Liver (tissue), 9 donors: ENCODE measurements around the gene PSMD5. TPM values are rescaled to one million over a fixed set of nuclear protein-coding genes. Genes with fewer than 3 reads are reported as not detected.

Experiments used
- DNase-seq: peaks from one replicate; pipeline ENCODE4 v3.0.0-alpha.2; 2017; ENCODE audit warnings: low spot score
- H3K27ac ChIP-seq, 2 donors: one replicate each; pipeline ENCODE4 v1.7.0; 2013; ENCODE audit warnings: inconsistent platforms in 2 of 2, low read length in 2 of 2, control low read depth in 1 of 2, low read depth in 1 of 2, mild to moderate bottlenecking in 1 of 2
- H3K27me3 ChIP-seq, 4 donors: one replicate each; pipeline versions ENCODE4 v1.6.1 to v1.7.0; 2013; ENCODE audit warnings: low read length in 3 of 4, inconsistent platforms in 1 of 4, mild to moderate bottlenecking in 1 of 4, moderate library complexity in 1 of 4; ENCODE audit not compliant: control insufficient read depth in 4 of 4, insufficient read depth in 4 of 4
- H3K36me3 ChIP-seq, 4 donors: one replicate each; pipeline versions ENCODE4 v1.6.1 to v1.7.0; 2013; ENCODE audit warnings: low read length in 3 of 4, mild to moderate bottlenecking in 3 of 4, low read depth in 1 of 4, moderate library complexity in 1 of 4; ENCODE audit not compliant: control insufficient read depth in 4 of 4, insufficient read depth in 3 of 4
- H3K4me1 ChIP-seq, 4 donors: one replicate each; pipeline versions ENCODE4 v1.6.1 to v1.7.0; 2013; ENCODE audit warnings: low read length in 3 of 4, mild to moderate bottlenecking in 3 of 4, moderate library complexity in 1 of 4; ENCODE audit not compliant: control insufficient read depth in 4 of 4, insufficient read depth in 4 of 4
- H3K4me3 ChIP-seq, 3 donors: one replicate each; pipeline versions ENCODE4 v1.6.1 to v1.7.0; 2013; ENCODE audit warnings: low read length in 3 of 3, control low read depth in 1 of 3, low read depth in 1 of 3, mild to moderate bottlenecking in 1 of 3
- H3K9ac ChIP-seq, 2 donors: one replicate each; pipeline ENCODE4 v1.7.0; 2013; ENCODE audit warnings: low read length in 2 of 2, mild to moderate bottlenecking in 2 of 2, moderate library complexity in 2 of 2, control low read depth in 1 of 2, low read depth in 1 of 2
- H3K9me3 ChIP-seq, 4 donors: one replicate each; pipeline versions ENCODE4 v1.6.1 to v1.7.0; 2013; ENCODE audit warnings: low read length in 3 of 4; ENCODE audit not compliant: control insufficient read depth in 4 of 4
- EGR1 ChIP-seq, 2 donors: IDR thresholded peaks; 2 replicates each; pipeline ENCODE4 v1.6.1; 2016 to 2018; ENCODE audit warnings: antibody characterized with exemption in 2 of 2, low read depth in 2 of 2
- FOXA1 ChIP-seq: IDR thresholded peaks from 2 replicates; pipeline ENCODE4 v1.6.1; 2016; ENCODE audit warnings: antibody characterized with exemption
- FOXA2 ChIP-seq: IDR thresholded peaks from 2 replicates; pipeline ENCODE4 v1.6.1; 2016; ENCODE audit warnings: antibody characterized with exemption
- GABPA ChIP-seq, 2 donors: IDR thresholded peaks in 1 of 2; conservative IDR thresholded peaks in 1 of 2; 2 replicates each; pipeline ENCODE4 v1.6.1; 2016; ENCODE audit warnings: antibody characterized with exemption in 2 of 2, mild to moderate bottlenecking in 1 of 2, moderate library complexity in 1 of 2
- HNF4A ChIP-seq, 2 donors: conservative IDR thresholded peaks; 2 replicates each; pipeline ENCODE4 v1.6.1; 2016; ENCODE audit warnings: antibody characterized with exemption in 2 of 2, mild to moderate bottlenecking in 2 of 2
- HNF4G ChIP-seq: IDR thresholded peaks from 2 replicates; pipeline ENCODE4 v1.6.1; 2016; ENCODE audit warnings: antibody characterized with exemption
- JUND ChIP-seq, 2 donors: IDR thresholded peaks; 2 replicates each; pipeline ENCODE4 v1.6.1; 2016; ENCODE audit warnings: antibody characterized with exemption in 2 of 2
- NR2F2 ChIP-seq: IDR thresholded peaks from 2 replicates; pipeline ENCODE4 v1.6.1; 2016; ENCODE audit warnings: antibody characterized with exemption
- RAD21 ChIP-seq, 2 donors: IDR thresholded peaks; 2 replicates each; pipeline ENCODE4 v1.6.1; 2016; ENCODE audit warnings: antibody characterized with exemption in 2 of 2, mild to moderate bottlenecking in 2 of 2
- RXRA ChIP-seq, 2 donors: IDR thresholded peaks; 2 replicates each; pipeline ENCODE4 v1.6.1; 2017 to 2018; ENCODE audit warnings: antibody characterized with exemption in 2 of 2, mild to moderate bottlenecking in 1 of 2
- SP1 ChIP-seq: IDR thresholded peaks from 2 replicates; pipeline ENCODE4 v1.6.1; 2018; ENCODE audit warnings: antibody characterized with exemption, mild to moderate bottlenecking
- TAF1 ChIP-seq: conservative IDR thresholded peaks from 2 replicates; pipeline ENCODE4 v1.6.1; 2016; ENCODE audit warnings: antibody characterized with exemption, mild to moderate bottlenecking
- YY1 ChIP-seq: IDR thresholded peaks from 2 replicates; pipeline ENCODE4 v1.6.1; 2016; ENCODE audit warnings: antibody characterized with exemption, mild to moderate bottlenecking
- WGBS: extraction: QIAGEN DNeasy Blood & Tissue Kit; methylation state at CpG from one replicate; pipeline ENCODE4 v1.1.7; 2013; 5-methylcytosine and 5-hydroxymethylcytosine counted together
- polyA plus RNA-seq, 2 donors: library from polyadenylated mRNA; stranded (reverse) in 1 of 2; unstranded in 1 of 2; fragments of 200-250 nt in 1 of 2; fragments of >200 nt in 1 of 2; fragmentation: Nextera tagmentation in 1 of 2; extraction: Ambion mirVana in 1 of 2; gene quantifications; one replicate each; pipeline versions ENCODE4 v1.2.1 to v1.2.3, GENCODE V29; 2013 to 2015
- total RNA-seq, 2 donors: library from RNA; depleted of rRNA; stranded (reverse); fragments of >200 nt; gene quantifications; one replicate each; pipeline ENCODE4 v1.2.3, GENCODE V29; 2014
- TF ChIP-seq, protein P1 (sequence below): IDR thresholded peaks from 2 replicates; pipeline ENCODE4 v1.6.1; 2016; ENCODE audit warnings: antibody characterized with exemption
- TF ChIP-seq, protein P2 (sequence below): IDR thresholded peaks from 2 replicates; pipeline ENCODE4 v1.6.1; 2016; ENCODE audit warnings: antibody characterized with exemption, mild to moderate bottlenecking
- TF ChIP-seq, protein P3 (sequence below): IDR thresholded peaks from 2 replicates; pipeline ENCODE4 v1.6.1; 2016; ENCODE audit warnings: antibody characterized with exemption
- donor health status: healthy.
- donor health status: healthy.
- donor health status: healthy.
- donor health status: healthy.
- donor health status: healthy.

The PSMD5 gene
- total and polyA plus RNA-seq, 4 donors = 10.9 to 19.1 (median 16.0) TPM

DNA sequence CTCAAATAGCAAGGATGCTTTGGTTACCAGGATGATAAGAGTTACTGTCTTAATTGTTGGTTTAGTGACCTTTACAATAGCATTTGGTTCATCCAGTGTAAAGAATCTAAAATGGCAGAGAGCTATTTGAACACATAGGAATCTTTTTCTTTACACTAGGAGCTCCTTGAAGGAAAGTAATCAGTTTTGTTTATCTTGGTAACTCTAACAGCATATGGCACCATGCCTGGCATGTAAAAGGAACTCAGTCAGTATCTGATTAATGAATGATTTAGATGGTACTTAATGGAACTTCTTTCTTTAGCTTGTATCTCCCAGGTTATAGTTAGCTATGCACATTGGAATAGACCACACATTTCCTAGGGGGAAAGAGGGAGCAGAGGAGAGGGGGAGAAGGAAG is 9.9 kb downstream of the PSMD5 start:
- TF ChIP-seq HNF4A (conservative IDR thresholded peaks at IDR 0.05) = no peak
- DNase-seq = no peak
- Histone ChIP-seq H3K9ac (no peak overlapping the region), H3K9me3 (no peaks in the 10 kb centered on the region), H3K4me3 (no peak overlapping the region), H3K4me1 (no peaks in the 10 kb centered on the region), H3K27me3 (no peaks in the 10 kb centered on the region), H3K36me3 (peaks cover 2 to 53% (median 36%) of the 10 kb centered on the region in 4 donors), H3K27ac (no peak overlapping the region)

DNA sequence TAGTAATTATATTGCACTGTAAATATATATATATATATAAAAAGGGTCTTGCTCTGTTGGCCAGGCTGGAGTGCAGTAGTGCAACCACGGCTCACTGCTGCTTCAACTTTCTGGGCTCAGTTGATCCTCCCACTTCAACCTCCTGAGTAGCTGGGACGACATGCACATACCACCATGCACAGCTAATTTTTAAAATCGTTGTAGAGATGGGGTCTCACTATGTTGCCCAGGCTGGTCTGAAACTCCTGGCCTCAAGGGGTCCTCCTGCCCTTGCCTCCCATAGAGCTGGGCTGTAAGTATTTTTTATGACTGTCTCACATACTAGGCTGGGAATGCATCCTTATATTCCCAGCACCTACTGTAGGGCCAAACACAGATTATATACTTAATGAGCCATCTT is 11.9 kb downstream of the PSMD5 start:
- H3K36me3 ChIP-seq = peaks cover 6 to 62% (median 43%) of the 10 kb centered on the region in 4 donors
- DNase-seq = no peak
- no peaks in the 10 kb centered on the region for H3K9me3 ChIP-seq
- no peaks in the 10 kb centered on the region for H3K27me3 ChIP-seq
- no peak for TF ChIP-seq TAF1
- no peak for TF ChIP-seq HNF4A (conservative IDR thresholded peaks at IDR 0.05)
- no peak for TF ChIP-seq FOXA2
- no peak for TF ChIP-seq NR2F2
- TF ChIP-seq RAD21 (IDR thresholded peaks at IDR 0.05) = no peak
- TF ChIP-seq YY1 = no peak
- no peak for TF ChIP-seq EGR1 (IDR thresholded peaks at IDR 0.05; ENCODE audit: low read depth in 2 of 2)
- TF ChIP-seq FOXA1 = no peak
- TF ChIP-seq SP1 = no peak
- TF ChIP-seq, protein P1, sequence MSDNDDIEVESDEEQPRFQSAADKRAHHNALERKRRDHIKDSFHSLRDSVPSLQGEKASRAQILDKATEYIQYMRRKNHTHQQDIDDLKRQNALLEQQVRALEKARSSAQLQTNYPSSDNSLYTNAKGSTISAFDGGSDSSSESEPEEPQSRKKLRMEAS = no peak
- no peak for TF ChIP-seq RXRA (IDR thresholded peaks at IDR 0.05)
- TF ChIP-seq HNF4G = no peak
- no peak for TF ChIP-seq JUND (IDR thresholded peaks at IDR 0.05)
- no peak for TF ChIP-seq GABPA (IDR thresholded peaks at IDR 0.05 in 1 of 2, conservative IDR thresholded peaks at IDR 0.05 in 1 of 2)
- TF ChIP-seq, protein P2, sequence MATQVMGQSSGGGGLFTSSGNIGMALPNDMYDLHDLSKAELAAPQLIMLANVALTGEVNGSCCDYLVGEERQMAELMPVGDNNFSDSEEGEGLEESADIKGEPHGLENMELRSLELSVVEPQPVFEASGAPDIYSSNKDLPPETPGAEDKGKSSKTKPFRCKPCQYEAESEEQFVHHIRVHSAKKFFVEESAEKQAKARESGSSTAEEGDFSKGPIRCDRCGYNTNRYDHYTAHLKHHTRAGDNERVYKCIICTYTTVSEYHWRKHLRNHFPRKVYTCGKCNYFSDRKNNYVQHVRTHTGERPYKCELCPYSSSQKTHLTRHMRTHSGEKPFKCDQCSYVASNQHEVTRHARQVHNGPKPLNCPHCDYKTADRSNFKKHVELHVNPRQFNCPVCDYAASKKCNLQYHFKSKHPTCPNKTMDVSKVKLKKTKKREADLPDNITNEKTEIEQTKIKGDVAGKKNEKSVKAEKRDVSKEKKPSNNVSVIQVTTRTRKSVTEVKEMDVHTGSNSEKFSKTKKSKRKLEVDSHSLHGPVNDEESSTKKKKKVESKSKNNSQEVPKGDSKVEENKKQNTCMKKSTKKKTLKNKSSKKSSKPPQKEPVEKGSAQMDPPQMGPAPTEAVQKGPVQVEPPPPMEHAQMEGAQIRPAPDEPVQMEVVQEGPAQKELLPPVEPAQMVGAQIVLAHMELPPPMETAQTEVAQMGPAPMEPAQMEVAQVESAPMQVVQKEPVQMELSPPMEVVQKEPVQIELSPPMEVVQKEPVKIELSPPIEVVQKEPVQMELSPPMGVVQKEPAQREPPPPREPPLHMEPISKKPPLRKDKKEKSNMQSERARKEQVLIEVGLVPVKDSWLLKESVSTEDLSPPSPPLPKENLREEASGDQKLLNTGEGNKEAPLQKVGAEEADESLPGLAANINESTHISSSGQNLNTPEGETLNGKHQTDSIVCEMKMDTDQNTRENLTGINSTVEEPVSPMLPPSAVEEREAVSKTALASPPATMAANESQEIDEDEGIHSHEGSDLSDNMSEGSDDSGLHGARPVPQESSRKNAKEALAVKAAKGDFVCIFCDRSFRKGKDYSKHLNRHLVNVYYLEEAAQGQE = no peak
- TF ChIP-seq, protein P3, sequence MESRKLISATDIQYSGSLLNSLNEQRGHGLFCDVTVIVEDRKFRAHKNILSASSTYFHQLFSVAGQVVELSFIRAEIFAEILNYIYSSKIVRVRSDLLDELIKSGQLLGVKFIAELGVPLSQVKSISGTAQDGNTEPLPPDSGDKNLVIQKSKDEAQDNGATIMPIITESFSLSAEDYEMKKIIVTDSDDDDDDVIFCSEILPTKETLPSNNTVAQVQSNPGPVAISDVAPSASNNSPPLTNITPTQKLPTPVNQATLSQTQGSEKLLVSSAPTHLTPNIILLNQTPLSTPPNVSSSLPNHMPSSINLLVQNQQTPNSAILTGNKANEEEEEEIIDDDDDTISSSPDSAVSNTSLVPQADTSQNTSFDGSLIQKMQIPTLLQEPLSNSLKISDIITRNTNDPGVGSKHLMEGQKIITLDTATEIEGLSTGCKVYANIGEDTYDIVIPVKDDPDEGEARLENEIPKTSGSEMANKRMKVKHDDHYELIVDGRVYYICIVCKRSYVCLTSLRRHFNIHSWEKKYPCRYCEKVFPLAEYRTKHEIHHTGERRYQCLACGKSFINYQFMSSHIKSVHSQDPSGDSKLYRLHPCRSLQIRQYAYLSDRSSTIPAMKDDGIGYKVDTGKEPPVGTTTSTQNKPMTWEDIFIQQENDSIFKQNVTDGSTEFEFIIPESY = no peak
- H3K27ac ChIP-seq = no peak overlapping the region
- no peaks in the 10 kb centered on the region for H3K4me1 ChIP-seq
- no peak overlapping the region for H3K9ac ChIP-seq
- WGBS = 97% methylated on average over 3 of the region's 3 CpGs
- no peak overlapping the region for H3K4me3 ChIP-seq
